Ureter (tissue), 1 donor: ENCODE data around the gene KCNN2. TPM values are rescaled to one million over a fixed set of nuclear protein-coding genes. Genes with fewer than 3 reads are reported as not detected.

Source experiments
- DNase-seq: peaks from one replicate; pipeline ENCODE4 v3.0.0-alpha.2; 2020; ENCODE audit warnings: low spot score
- total RNA-seq: library from RNA; stranded (reverse); gene quantifications from one replicate; pipeline ENCODE4 v1.2.4, GENCODE V29; 2023
- donor health status: DM: yes; HTN: yes; CAD: no.

Gene KCNN2
- total RNA-seq, 1 donor from 2014 or later = 2.1 TPM

- no peak for DNase-seq
Measured at GRCh38 chr5:114500756-114501155, 138.9 kb downstream of the KCNN2 start.

GRCh38 chr5:114504560-114504959 lies 142.7 kb downstream of the KCNN2 start:
- no peak for DNase-seq

GRCh38 chr5:114524221-114524620 lies 162.4 kb downstream of the KCNN2 start:
- DNase-seq = no peak

- no peak for DNase-seq
Measured at GRCh38 chr5:114544561-114544960, 182.7 kb downstream of the KCNN2 start.
